Measurements from ENCODE around the gene AP1M1. TPM values are rescaled to one million over a fixed set of nuclear protein-coding genes. Genes with fewer than 3 reads are reported as not detected.

AP1M1 gene
- total RNA-seq, 3 donors from 2014 or later: 43.3 to 123 (median 75.7) TPM

DNA sequence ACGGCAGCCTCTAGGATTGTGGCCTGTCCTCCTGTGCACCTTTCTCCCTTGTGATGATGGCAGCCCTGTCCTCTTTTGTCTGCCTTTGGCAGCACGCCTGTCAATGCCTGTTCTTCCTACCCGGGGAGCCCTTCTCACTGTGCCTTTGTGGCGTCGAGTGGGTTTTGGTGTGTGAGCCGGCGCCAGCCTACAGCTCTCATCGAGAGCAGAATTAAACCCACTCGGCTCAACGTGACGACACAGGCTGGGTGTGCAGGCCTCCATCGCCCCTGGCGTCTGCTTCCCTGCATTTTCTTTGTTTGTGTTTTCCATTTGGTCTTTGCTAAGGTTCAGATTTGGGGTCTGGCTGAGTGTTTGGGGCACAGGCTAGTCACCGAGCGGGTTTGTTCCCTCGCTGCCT is 34.4 kb downstream of the AP1M1 start:
- Histone ChIP-seq H3K4me1 (no peaks in the 10 kb centered on the region), H3K36me3 (no peaks in the 10 kb centered on the region), H3K27me3 (no peaks in the 10 kb centered on the region), H3K4me3 (no peak overlapping the region), H3K27ac (no peak overlapping the region), H3K9me3 (no peaks in the 10 kb centered on the region)
- intact Hi-C loops (cut with DNase I; ENCODE audit: low total_unique reads): no loop called here
- TF ChIP-seq POLR2A (IDR thresholded peaks at IDR 0.05) (no peak), CTCF (IDR thresholded peaks at IDR 0.05) (no peak), POLR2AphosphoS5 (IDR thresholded peaks at IDR 0.05) (no peak)
- DNase-seq (ENCODE audit: low spot score in 2 of 2): no peak

DNA sequence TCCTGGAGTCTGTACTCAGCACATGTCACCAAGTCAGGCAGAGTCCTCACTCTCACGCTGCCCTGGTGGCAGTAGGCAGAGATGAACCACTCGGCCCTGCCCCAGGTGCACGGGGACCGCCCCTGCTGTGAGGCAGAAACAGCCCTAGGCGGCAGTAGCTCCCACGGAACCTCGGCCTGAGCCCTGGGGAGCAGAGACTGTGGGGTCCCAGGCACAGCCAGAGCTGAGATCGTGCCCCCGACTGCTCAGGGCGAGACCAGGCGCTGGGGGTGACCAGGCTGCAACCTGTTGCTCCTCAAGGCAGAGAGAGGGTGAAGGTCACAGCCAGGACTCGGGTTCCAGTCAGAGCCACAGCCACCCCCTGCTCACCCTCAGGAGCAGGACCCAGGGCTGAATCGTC is 34.9 kb downstream of the AP1M1 start:
- Histone ChIP-seq H3K9me3 (no peaks in the 10 kb centered on the region), H3K36me3 (no peaks in the 10 kb centered on the region), H3K27ac (no peak overlapping the region), H3K4me1 (no peaks in the 10 kb centered on the region), H3K4me3 (no peak overlapping the region), H3K27me3 (no peaks in the 10 kb centered on the region)
- no peak for TF ChIP-seq POLR2A (IDR thresholded peaks at IDR 0.05)
- no peak for TF ChIP-seq POLR2AphosphoS5 (IDR thresholded peaks at IDR 0.05)
- no peak for TF ChIP-seq CTCF (IDR thresholded peaks at IDR 0.05)
- DNase-seq (ENCODE audit: low spot score in 2 of 2): no peak
- intact Hi-C loops (cut with DNase I; ENCODE audit: low total_unique reads): no loop called here

DNA sequence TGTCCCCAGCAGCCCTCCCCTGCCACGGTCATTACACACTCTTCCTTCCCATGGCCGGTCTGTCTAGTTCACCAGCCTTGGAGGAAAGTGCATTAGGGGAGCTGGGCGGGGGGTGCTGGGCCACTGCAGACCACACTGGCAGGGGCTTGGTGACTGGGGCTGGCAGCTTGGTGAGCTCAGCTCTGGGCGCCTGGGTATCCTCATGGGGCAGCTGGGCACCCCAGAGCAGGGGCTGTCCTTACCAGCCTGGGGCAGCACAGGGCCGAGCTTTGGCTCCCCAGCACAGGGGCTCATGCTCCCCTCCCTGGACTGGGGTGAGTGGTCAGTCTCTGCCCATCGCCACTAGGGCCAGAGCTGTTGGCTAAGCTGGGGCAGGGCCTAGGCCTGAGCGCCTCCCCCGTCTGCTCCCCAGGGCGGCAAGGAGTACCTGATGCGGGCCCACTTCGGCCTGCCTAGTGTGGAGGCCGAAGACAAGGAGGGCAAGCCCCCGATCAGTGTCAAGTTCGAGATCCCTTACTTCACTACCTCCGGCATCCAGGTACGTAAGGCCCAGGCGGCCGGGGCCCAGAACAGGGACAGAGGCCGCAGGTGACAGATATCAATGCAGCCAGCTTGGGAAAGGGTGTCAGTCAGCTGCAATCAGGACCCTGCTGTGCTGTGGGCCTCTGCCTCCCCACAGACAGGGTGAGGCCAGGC is 35.5 kb downstream of the AP1M1 start:
- no peaks in the 10 kb centered on the region for H3K27me3 ChIP-seq
- TF ChIP-seq CTCF (IDR thresholded peaks at IDR 0.05) (no peak), POLR2A (IDR thresholded peaks at IDR 0.05) (no peak), POLR2AphosphoS5 (IDR thresholded peaks at IDR 0.05) (no peak)
- no peak overlapping the region for H3K4me3 ChIP-seq
- no peak for DNase-seq (ENCODE audit: low spot score in 2 of 2)
- no peaks in the 10 kb centered on the region for H3K9me3 ChIP-seq
- H3K4me1 ChIP-seq: no peaks in the 10 kb centered on the region
- no peak overlapping the region for H3K27ac ChIP-seq
- no peaks in the 10 kb centered on the region for H3K36me3 ChIP-seq
- intact Hi-C loops (cut with DNase I; ENCODE audit: low total_unique reads): no loop called here

GRCh38 chr19:16233836-16234551 is 36.3 kb downstream of the AP1M1 start:
- no peaks in the 10 kb centered on the region for H3K27me3 ChIP-seq
- intact Hi-C loops (cut with DNase I; ENCODE audit: low total_unique reads): no loop called here
- no peak overlapping the region for H3K27ac ChIP-seq
- no peak for TF ChIP-seq POLR2AphosphoS5 (IDR thresholded peaks at IDR 0.05)
- TF ChIP-seq CTCF (IDR thresholded peaks at IDR 0.05): no peak
- no peak for TF ChIP-seq POLR2A (IDR thresholded peaks at IDR 0.05)
- no peaks in the 10 kb centered on the region for H3K4me1 ChIP-seq
- no peaks in the 10 kb centered on the region for H3K9me3 ChIP-seq
- H3K4me3 ChIP-seq: no peak overlapping the region
- DNase-seq (ENCODE audit: low spot score in 2 of 2): no peak
- no peaks in the 10 kb centered on the region for H3K36me3 ChIP-seq
